K562 (cell line): Measurements from ENCODE around the gene ALDOC. TPM values are rescaled to one million over a fixed set of nuclear protein-coding genes. Genes with fewer than 3 reads are reported as not detected.

ENCODE experiments used
- FOXA1 ChIP-seq: fragments of 450-650 bp; IDR thresholded peaks from 2 replicates; pipeline ENCODE4 v1.6.1; 2016; ENCODE audit warnings: mild to moderate bottlenecking, borderline replicate concordance
- FOXM1 ChIP-seq, 2 experiments: fragments of 450-650 bp in 1 of 2; sonication (generic) in 1 of 2; formaldehyde crosslinking in 1 of 2; IDR thresholded peaks; 2 replicates each; pipeline versions ENCODE4 v1.6.1 to v1.9.0; 2017 to 2022; ENCODE audit warnings: low read depth in 2 of 2, mild to moderate bottlenecking in 2 of 2, missing genetic modification reagents in 1 of 2, moderate library complexity in 1 of 2
- FUS ChIP-seq: fragments of 200-400 bp; formaldehyde crosslinking; optimal IDR thresholded peaks from 2 replicates; pipeline ENCODE3; 2017; ENCODE audit warnings: low read depth, low read length
- HDAC2 ChIP-seq: fragments of 450-650 bp; IDR thresholded peaks from 2 replicates; pipeline ENCODE4 v1.6.1; 2016; ENCODE audit warnings: mild to moderate bottlenecking
- KHSRP ChIP-seq: fragments of 450-650 bp; IDR thresholded peaks from 2 replicates; pipeline ENCODE4 v1.6.1; 2017
- NUFIP1 ChIP-seq: fragments of 450-650 bp; IDR thresholded peaks from 2 replicates; pipeline ENCODE4 v1.6.1; 2018; ENCODE audit not compliant: partially characterized antibody
- RBM25 ChIP-seq: fragments of 200-400 bp; formaldehyde crosslinking; IDR thresholded peaks from 2 replicates; pipeline ENCODE4 v1.6.1; 2018; ENCODE audit warnings: low read length, low read depth, moderate library complexity; ENCODE audit not compliant: severe bottlenecking
- SP1 ChIP-seq: sonication (generic); formaldehyde crosslinking; IDR thresholded peaks from 2 replicates; pipeline ENCODE4 v1.8.1; 2022; ENCODE audit warnings: mild to moderate bottlenecking, missing genetic modification reagents
- U2AF2 ChIP-seq: fragments of 200-400 bp; formaldehyde crosslinking; optimal IDR thresholded peaks from 2 replicates; pipeline ENCODE3; 2017; ENCODE audit warnings: low read depth, mild to moderate bottlenecking, low read length
- ZKSCAN1 ChIP-seq: fragments of 150-350 bp; IDR thresholded peaks from 2 replicates; pipeline ENCODE4 v1.6.1; 2016; ENCODE audit warnings: low read depth, low read length
- ZNF263 ChIP-seq: sonication (generic); formaldehyde crosslinking; IDR thresholded peaks from 2 replicates; pipeline ENCODE4 v1.8.0; 2022; ENCODE audit warnings: mild to moderate bottlenecking, missing genetic modification reagents, borderline replicate concordance
- ZNF561 ChIP-seq: fragments of 450-650 bp; formaldehyde crosslinking; conservative IDR thresholded peaks from 2 replicates; pipeline ENCODE4 v1.4.0; 2020; ENCODE audit warnings: mild to moderate bottlenecking, moderate library complexity
- ZNF830 ChIP-seq: fragments of 250-450 bp; sonication (Bioruptor Pico); IDR thresholded peaks from 2 replicates; pipeline ENCODE4 v1.5.0; 2021; ENCODE audit warnings: mild to moderate bottlenecking
- polyA plus RNA-seq, 8 experiments: library from polyadenylated mRNA; depleted of rRNA in 4 of 8; stranded (reverse) in 5 of 8; unstranded in 3 of 8; fragments of >200 nt; fragmentation: Nextera tagmentation in 2 of 8; fragmentation: Illumina TruSeq in 1 of 8; extraction: Ambion mirVana in 2 of 8; extraction: Trizol in 1 of 8; gene quantifications; 2 replicates each; pipeline versions ENCODE4 v1.2.1 to v1.2.3, GENCODE V29; 2011 to 2014; ENCODE audit warnings: inconsistent platforms in 1 of 8, missing spikeins in 1 of 8
- total RNA-seq, 7 experiments: library from RNA; depleted of rRNA in 6 of 7; stranded (reverse); fragments of >200 nt in 6 of 7; fragmentation: Illumina TruSeq in 2 of 7; extraction: Trizol in 2 of 7; gene quantifications; 2 replicates each; pipeline versions ENCODE4 v1.2.1 to v1.2.3, GENCODE V29; 2011 to 2021; ENCODE audit warnings: low replicate concordance in 1 of 7
- TF ChIP-seq, protein P1 (sequence below), 2 experiments: IDR thresholded peaks; 2 replicates each; pipeline ENCODE4 v1.6.1; 2011; ENCODE audit warnings: borderline replicate concordance in 1 of 2, control low read depth in 1 of 2, low read depth in 1 of 2, low read length in 1 of 2, mild to moderate bottlenecking in 1 of 2, mixed read lengths in 1 of 2, moderate library complexity in 1 of 2; ENCODE audit not compliant: insufficient read depth in 1 of 2, insufficient read length in 1 of 2, poor library complexity in 1 of 2, severe bottlenecking in 1 of 2; ENCODE audit errors: extremely low read depth in 1 of 2
- TF ChIP-seq, protein P2 (sequence below): sonication (generic); formaldehyde crosslinking; IDR thresholded peaks from 2 replicates; pipeline ENCODE4 v1.8.0; 2022; ENCODE audit warnings: mild to moderate bottlenecking, missing genetic modification reagents
- TF ChIP-seq, protein P3 (sequence below): fragments of 250-450 bp; sonication (Bioruptor Pico); IDR thresholded peaks from 2 replicates; pipeline ENCODE4 v1.5.0; 2021; ENCODE audit warnings: mild to moderate bottlenecking, moderate library complexity
- TF ChIP-seq, protein P4 (sequence below): fragments of 450-650 bp; formaldehyde crosslinking; IDR thresholded peaks from 2 replicates; pipeline ENCODE4 v1.4.0; 2022; ENCODE audit warnings: missing genetic modification characterization
- TF ChIP-seq, protein P5 (sequence below): fragments of 450-650 bp; IDR thresholded peaks from 2 replicates; pipeline ENCODE4 v1.7.1; 2018; ENCODE audit warnings: mild to moderate bottlenecking, low read depth; ENCODE audit not compliant: partially characterized antibody

ALDOC gene
- total and polyA plus RNA-seq, 9 of the 15 experiments (the other 6 are each of a cell fraction or from before 2014, with no cell fraction given) = 43.2 to 263 (median 99.2) TPM

DNA sequence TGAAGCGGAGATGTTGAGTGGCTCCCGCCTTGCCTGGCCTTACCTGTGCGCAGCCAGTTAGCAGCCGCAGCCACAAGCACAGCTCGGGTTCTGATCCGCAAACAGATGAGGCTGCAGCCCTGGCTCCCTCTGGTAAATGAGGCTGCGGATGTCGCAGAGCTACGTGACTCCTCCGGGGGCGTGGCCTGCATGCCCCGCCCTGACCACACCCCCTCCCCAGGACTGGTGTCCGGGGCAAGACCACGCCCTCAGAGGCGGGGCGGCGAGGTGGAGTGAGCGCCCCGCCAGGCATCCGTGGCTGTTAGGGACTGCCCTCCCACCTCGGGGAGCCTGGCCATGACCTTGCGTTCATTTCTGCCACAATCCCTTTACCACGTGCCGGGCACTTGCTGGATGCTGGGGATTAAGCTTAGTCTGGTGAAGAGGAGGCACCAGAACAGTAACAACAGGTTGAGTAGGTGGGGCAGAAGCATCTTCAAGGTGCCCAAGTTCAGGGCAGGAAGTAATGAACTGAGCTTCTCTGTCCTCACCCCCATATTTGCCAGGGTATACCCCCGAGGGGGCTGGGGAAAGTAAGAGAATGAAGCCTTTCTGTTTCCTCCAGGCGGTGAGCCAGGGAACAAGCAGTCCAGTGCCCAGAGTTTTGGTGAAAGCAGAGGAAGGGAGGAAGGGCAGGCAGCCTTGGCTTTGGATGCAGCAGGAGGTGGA lies at the start of gene ALDOC (continued):
- TF ChIP-seq, protein P1, sequence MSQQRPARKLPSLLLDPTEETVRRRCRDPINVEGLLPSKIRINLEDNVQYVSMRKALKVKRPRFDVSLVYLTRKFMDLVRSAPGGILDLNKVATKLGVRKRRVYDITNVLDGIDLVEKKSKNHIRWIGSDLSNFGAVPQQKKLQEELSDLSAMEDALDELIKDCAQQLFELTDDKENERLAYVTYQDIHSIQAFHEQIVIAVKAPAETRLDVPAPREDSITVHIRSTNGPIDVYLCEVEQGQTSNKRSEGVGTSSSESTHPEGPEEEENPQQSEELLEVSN (IDR thresholded peaks at IDR 0.05; ENCODE audit: borderline replicate concordance in 1 of 2, extremely low read depth in 1 of 2, insufficient read depth in 1 of 2, insufficient read length in 1 of 2, low read depth in 1 of 2, low read length in 1 of 2, poor library complexity in 1 of 2, severe bottlenecking in 1 of 2) = peak; percentile 78 to 90
- TF ChIP-seq ZNF561 (CRISPR knock-in tag) (no peak), RBM25 (no peak), NUFIP1 (no peak), FUS (no peak), ZKSCAN1 (no peak), KHSRP (no peak), ZNF830 (no peak), HDAC2 (peak; percentile 72; the same call in 1 of the 2 replicates), FOXM1 (IDR thresholded peaks at IDR 0.05; ENCODE audit: low read depth) (no peak), FOXM1 (CRISPR knock-in tag; IDR thresholded peaks at IDR 0.05; ENCODE audit: low read depth) (no peak), U2AF2 (no peak), FOXA1 (no peak), SP1 (CRISPR knock-in tag) (peak; percentile 93), ZNF263 (CRISPR knock-in tag) (no peak; the same call in 1 of the 2 replicates)
- TF ChIP-seq, protein P2, sequence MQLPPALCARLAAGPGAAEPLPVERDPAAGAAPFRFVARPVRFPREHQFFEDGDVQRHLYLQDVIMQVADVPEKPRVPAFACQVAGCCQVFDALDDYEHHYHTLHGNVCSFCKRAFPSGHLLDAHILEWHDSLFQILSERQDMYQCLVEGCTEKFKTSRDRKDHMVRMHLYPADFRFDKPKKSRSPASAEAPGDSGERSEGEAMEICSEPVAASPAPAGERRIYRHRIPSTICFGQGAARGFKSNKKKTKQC (CRISPR knock-in tag) = no peak
- TF ChIP-seq, protein P3, sequence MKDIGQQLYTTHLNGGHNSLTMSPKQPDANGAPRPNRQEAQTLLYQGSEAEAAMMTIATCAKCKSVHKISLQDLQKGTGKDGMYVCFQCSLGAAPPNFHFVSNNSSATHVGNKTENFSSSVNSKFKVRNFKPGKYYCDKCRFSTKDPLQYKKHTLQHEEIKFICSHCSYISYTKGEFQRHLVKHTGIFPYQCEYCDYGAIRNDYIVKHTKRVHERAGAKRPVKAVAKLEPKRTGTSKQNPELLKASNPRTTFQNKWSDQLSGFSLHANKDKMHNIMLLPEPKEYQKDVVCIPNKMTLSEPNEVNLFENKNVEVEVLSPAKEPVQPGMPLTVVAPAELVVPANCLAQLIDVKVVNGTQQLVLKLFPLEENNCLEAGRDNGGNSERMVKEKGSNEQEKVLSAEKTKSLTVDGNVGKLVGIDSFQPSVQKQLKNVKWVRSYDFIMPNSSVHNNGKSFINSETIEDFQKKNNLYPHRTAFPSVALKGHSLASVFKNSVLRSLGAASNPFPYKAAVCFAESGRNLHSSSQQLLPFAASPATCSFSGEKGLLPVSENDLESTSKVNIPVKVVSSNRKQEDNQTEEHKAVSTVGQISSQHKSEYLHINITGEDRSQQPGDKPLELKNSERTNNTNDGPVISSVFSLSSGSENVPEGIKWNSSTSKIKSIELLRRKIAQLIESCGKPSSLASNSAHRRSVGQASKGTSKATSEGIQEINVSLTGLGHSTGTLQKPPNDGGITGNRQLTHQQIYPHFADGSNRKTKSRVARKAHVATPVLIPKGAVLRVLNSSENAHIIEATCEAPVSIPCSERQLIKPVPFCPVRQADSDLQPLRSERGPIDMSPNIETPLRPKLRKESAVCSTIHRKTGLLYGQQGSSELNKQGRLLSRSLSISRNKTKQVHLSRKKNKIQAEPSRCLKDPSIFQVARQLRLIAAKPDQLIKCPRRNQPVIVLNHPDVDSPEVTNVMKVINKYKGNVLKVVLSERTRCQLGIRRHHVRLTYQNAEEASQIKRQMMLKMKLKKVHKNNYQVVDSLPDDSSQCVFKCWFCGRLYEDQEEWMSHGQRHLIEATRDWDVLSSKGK (CRISPR knock-in tag) = no peak
- TF ChIP-seq, protein P4, sequence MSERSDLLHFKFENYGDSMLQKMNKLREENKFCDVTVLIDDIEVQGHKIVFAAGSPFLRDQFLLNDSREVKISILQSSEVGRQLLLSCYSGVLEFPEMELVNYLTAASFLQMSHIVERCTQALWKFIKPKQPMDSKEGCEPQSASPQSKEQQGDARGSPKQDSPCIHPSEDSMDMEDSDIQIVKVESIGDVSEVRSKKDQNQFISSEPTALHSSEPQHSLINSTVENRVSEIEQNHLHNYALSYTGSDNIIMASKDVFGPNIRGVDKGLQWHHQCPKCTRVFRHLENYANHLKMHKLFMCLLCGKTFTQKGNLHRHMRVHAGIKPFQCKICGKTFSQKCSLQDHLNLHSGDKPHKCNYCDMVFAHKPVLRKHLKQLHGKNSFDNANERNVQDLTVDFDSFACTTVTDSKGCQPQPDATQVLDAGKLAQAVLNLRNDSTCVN (CRISPR knock-in tag) = peak; percentile 12; the same call in 1 of the 2 replicates
- TF ChIP-seq, protein P5, sequence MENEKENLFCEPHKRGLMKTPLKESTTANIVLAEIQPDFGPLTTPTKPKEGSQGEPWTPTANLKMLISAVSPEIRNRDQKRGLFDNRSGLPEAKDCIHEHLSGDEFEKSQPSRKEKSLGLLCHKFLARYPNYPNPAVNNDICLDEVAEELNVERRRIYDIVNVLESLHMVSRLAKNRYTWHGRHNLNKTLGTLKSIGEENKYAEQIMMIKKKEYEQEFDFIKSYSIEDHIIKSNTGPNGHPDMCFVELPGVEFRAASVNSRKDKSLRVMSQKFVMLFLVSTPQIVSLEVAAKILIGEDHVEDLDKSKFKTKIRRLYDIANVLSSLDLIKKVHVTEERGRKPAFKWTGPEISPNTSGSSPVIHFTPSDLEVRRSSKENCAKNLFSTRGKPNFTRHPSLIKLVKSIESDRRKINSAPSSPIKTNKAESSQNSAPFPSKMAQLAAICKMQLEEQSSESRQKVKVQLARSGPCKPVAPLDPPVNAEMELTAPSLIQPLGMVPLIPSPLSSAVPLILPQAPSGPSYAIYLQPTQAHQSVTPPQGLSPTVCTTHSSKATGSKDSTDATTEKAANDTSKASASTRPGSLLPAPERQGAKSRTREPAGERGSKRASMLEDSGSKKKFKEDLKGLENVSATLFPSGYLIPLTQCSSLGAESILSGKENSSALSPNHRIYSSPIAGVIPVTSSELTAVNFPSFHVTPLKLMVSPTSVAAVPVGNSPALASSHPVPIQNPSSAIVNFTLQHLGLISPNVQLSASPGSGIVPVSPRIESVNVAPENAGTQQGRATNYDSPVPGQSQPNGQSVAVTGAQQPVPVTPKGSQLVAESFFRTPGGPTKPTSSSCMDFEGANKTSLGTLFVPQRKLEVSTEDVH = peak; percentile 33
